ENCODE measurements around the gene WSCD2.

Gene WSCD2

GRCh38 chr12:108156717-108157116 is 27.6 kb downstream of the WSCD2 start:
- in situ Hi-C loops (cut with MboI; ENCODE audit: low sequenced_read_pairs): no loop called here

GRCh38 chr12:108157870-108158459 is 28.9 kb downstream of the WSCD2 start:
- in situ Hi-C loops (cut with MboI; ENCODE audit: low sequenced_read_pairs): no loop called here

GRCh38 chr12:108162207-108162606 is 33.1 kb downstream of the WSCD2 start:
- in situ Hi-C loops (cut with MboI; ENCODE audit: low sequenced_read_pairs): no loop called here

- in situ Hi-C loops (cut with MboI; ENCODE audit: low sequenced_read_pairs): no loop called here
Measured at GRCh38 chr12:108166505-108166904, 37.4 kb downstream of the WSCD2 start.

GRCh38 chr12:108167974-108168373 is 38.9 kb downstream of the WSCD2 start:
- in situ Hi-C loops (cut with MboI; ENCODE audit: low sequenced_read_pairs): no loop called here

GRCh38 chr12:108169708-108170107 is 40.6 kb downstream of the WSCD2 start:
- in situ Hi-C loops (cut with MboI; ENCODE audit: low sequenced_read_pairs): no loop called here

GRCh38 chr12:108170164-108170563 is 41.1 kb downstream of the WSCD2 start:
- in situ Hi-C loops (cut with MboI; ENCODE audit: low sequenced_read_pairs): no loop called here

GRCh38 chr12:108172033-108172432 is 42.9 kb downstream of the WSCD2 start:
- in situ Hi-C loops (cut with MboI; ENCODE audit: low sequenced_read_pairs): no loop called here

GRCh38 chr12:108173160-108173559 is 44.1 kb downstream of the WSCD2 start:
- in situ Hi-C loops (cut with MboI; ENCODE audit: low sequenced_read_pairs): no loop called here

GRCh38 chr12:108173892-108174291 is 44.8 kb downstream of the WSCD2 start:
- in situ Hi-C loops (cut with MboI; ENCODE audit: low sequenced_read_pairs): no loop called here

- in situ Hi-C loops (cut with MboI; ENCODE audit: low sequenced_read_pairs): no loop called here
Measured at GRCh38 chr12:108174641-108175040, 45.6 kb downstream of the WSCD2 start.

GRCh38 chr12:108175310-108175709 is 46.2 kb downstream of the WSCD2 start:
- in situ Hi-C loops (cut with MboI; ENCODE audit: low sequenced_read_pairs): no loop called here

GRCh38 chr12:108176292-108176691 is 47.2 kb downstream of the WSCD2 start:
- in situ Hi-C loops (cut with MboI; ENCODE audit: low sequenced_read_pairs): no loop called here

- in situ Hi-C loops (cut with MboI; ENCODE audit: low sequenced_read_pairs): no loop called here
Measured at GRCh38 chr12:108177131-108177530, 48.0 kb downstream of the WSCD2 start.

- in situ Hi-C loops (cut with MboI; ENCODE audit: low sequenced_read_pairs): no loop called here
Measured at GRCh38 chr12:108179305-108179704, 50.2 kb downstream of the WSCD2 start.

- in situ Hi-C loops (cut with MboI; ENCODE audit: low sequenced_read_pairs): no loop called here
Measured at GRCh38 chr12:108180255-108181094, 51.4 kb downstream of the WSCD2 start.

- in situ Hi-C loops (cut with MboI; ENCODE audit: low sequenced_read_pairs): no loop called here
Measured at GRCh38 chr12:108181095-108181454, 52.0 kb downstream of the WSCD2 start.

GRCh38 chr12:108182096-108182495 is 53.0 kb downstream of the WSCD2 start:
- in situ Hi-C loops (cut with MboI; ENCODE audit: low sequenced_read_pairs): no loop called here

GRCh38 chr12:108185002-108185401 is 55.9 kb downstream of the WSCD2 start:
- in situ Hi-C loops (cut with MboI; ENCODE audit: low sequenced_read_pairs): no loop called here

GRCh38 chr12:108187831-108188230 is 58.7 kb downstream of the WSCD2 start:
- in situ Hi-C loops (cut with MboI; ENCODE audit: low sequenced_read_pairs): no loop called here

- in situ Hi-C loops (cut with MboI; ENCODE audit: low sequenced_read_pairs): no loop called here
Measured at GRCh38 chr12:108190529-108190928, 61.4 kb downstream of the WSCD2 start.

GRCh38 chr12:108191086-108191485 is 62.0 kb downstream of the WSCD2 start:
- in situ Hi-C loops (cut with MboI; ENCODE audit: low sequenced_read_pairs): no loop called here

- in situ Hi-C loops (cut with MboI; ENCODE audit: low sequenced_read_pairs): no loop called here
Measured at GRCh38 chr12:108191938-108192337, 62.9 kb downstream of the WSCD2 start.

All from HL-60/S4 (cell line).